OCI-LY7 (cell line): Measurements from ENCODE around the gene IRAK1. TPM values are rescaled to one million over a fixed set of nuclear protein-coding genes. Genes with fewer than 3 reads are reported as not detected.
A peak's percentile ranks its signal among the peaks of the same experiment; 100 is the strongest.

Experiments
- BruUV-seq: library from RNA; stranded (reverse); fragments of 400-500 nt; replicated peaks from 2 replicates; lab custom pipeline; 2021; lab: Mats Ljungman, UMichigan
- CTCF ChIA-PET: fragments of 300-600 bp; sonication (Branson Sonifier 250); formaldehyde crosslinking; loops from one replicate; lab custom pipeline; 2022; ENCODE audit warnings: antibody characterized with exemption; ENCODE audit not compliant: unreplicated experiment; lab: Charles Lee
- POLR2A ChIA-PET: fragments of 300-600 bp; sonication (Branson Sonifier 250); formaldehyde crosslinking; loops from one replicate; lab custom pipeline; 2022; ENCODE audit warnings: antibody characterized with exemption; lab: Charles Lee
- DNase-seq: peaks from one replicate; pipeline ENCODE4 v3.0.0-alpha.2; 2015; ENCODE audit warnings: low spot score
- H2AFZ ChIP-seq: fragments of 200-600 bp; sonication (generic), shearing (Covaris generic); 2 replicates; pipeline ENCODE4 v1.6.1; 2014; ENCODE audit warnings: mild to moderate bottlenecking, antibody characterized with exemption, low read length, moderate library complexity
- H3K27ac ChIP-seq: fragments of 200-600 bp; sonication (generic); 2 replicates; pipeline ENCODE4 v1.5.1; 2014; ENCODE audit warnings: mixed run types, low read depth, mild to moderate bottlenecking, moderate library complexity, low read length, inconsistent platforms; ENCODE audit not compliant: poor library complexity, severe bottlenecking
- H3K36me3 ChIP-seq: fragments of 200-600 bp; sonication (generic); 2 replicates; pipeline ENCODE4 v1.6.1; 2014; ENCODE audit warnings: mild to moderate bottlenecking, antibody characterized with exemption, low read length, moderate library complexity, mixed read lengths; ENCODE audit not compliant: insufficient read depth
- H3K4me1 ChIP-seq: fragments of 200-600 bp; sonication (generic); 2 replicates; pipeline ENCODE4 v1.5.1; 2014; ENCODE audit warnings: mild to moderate bottlenecking, low read length; ENCODE audit not compliant: insufficient read depth, poor library complexity, severe bottlenecking
- H3K4me2 ChIP-seq: fragments of 200-600 bp; sonication (generic); 2 replicates; pipeline ENCODE4 v1.6.1; 2014; ENCODE audit warnings: mild to moderate bottlenecking, low read length
- H3K4me3 ChIP-seq: fragments of 200-600 bp; sonication (generic); 2 replicates; pipeline ENCODE4 v1.5.1; 2014; ENCODE audit warnings: mild to moderate bottlenecking, low read depth, low read length; ENCODE audit not compliant: poor library complexity, severe bottlenecking
- H3K79me2 ChIP-seq: fragments of 200-600 bp; sonication (generic); 2 replicates; pipeline ENCODE4 v1.6.1; 2016; ENCODE audit warnings: low read depth, mild to moderate bottlenecking, low read length, moderate library complexity, mixed read lengths; ENCODE audit not compliant: insufficient read depth
- H3K9me2 ChIP-seq: fragments of 200-600 bp; sonication (generic); 2 replicates; pipeline ENCODE4 v1.6.1; 2016; ENCODE audit warnings: mild to moderate bottlenecking, low read length, mixed read lengths; ENCODE audit not compliant: insufficient read depth
- H3K9me3 ChIP-seq: fragments of 200-600 bp; sonication (generic); 2 replicates; pipeline ENCODE4 v1.6.1; 2014; ENCODE audit warnings: mild to moderate bottlenecking, mixed run types, low read length, mixed read lengths
- H4K20me1 ChIP-seq: fragments of 200-600 bp; sonication (generic); 2 replicates; pipeline ENCODE4 v1.6.1; 2014; ENCODE audit warnings: mild to moderate bottlenecking, antibody characterized with exemption, low read length, moderate library complexity, mixed read lengths; ENCODE audit not compliant: insufficient read depth
- EZH2phosphoT487 ChIP-seq: fragments of 200-600 bp; sonication (generic); IDR thresholded peaks from 2 replicates; pipeline ENCODE4 v1.6.1; 2018; ENCODE audit warnings: low read depth, borderline replicate concordance, mild to moderate bottlenecking, mixed run types, antibody characterized with exemption, low read length, moderate library complexity, mixed read lengths
- intact Hi-C: fragments of 100-400 bp; cut with micrococcal nuclease; formaldehyde crosslinking; loops from one replicate; pipeline ENCODE4 v1.10.0; 2022; ENCODE audit not compliant: unreplicated experiment
- total RNA-seq, 2 experiments: library from RNA; depleted of rRNA in 1 of 2; stranded (reverse); fragments of >200 nt in 1 of 2; shearing (Covaris generic) in 1 of 2; gene quantifications; 2 replicates each; pipeline ENCODE4 v1.2.3, GENCODE V29; 2014 to 2022
- TF ChIP-seq, protein P1 (sequence below): fragments of 200-600 bp; sonication (generic); conservative IDR thresholded peaks from 2 replicates; pipeline ENCODE4 v1.5.1; 2014; ENCODE audit warnings: mild to moderate bottlenecking, antibody characterized with exemption, low read length, moderate library complexity, mixed read lengths

Gene IRAK1
- total RNA-seq, 2 experiments from 2014 or later: 75.5 to 136 TPM

DNA sequence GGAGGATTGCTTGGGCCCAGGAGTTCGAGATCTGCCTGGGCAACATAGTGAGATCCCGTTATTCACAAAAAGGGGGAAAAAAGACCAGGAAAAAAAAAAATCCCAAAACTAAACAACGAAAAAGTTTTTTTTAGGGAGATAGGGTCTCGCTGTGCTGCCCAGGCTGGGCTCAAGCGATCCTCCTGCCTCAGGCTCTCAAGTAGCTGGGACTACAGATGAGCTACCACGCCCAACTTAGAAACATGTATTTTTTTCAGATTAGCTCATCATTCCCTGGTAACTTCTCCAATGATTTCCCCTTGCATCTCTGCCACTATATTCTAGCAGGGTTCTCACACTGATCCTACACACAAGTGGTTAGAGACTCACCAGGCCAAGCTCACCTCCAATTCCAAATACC lies 24.4 kb upstream of the IRAK1 start:
- Histone ChIP-seq H3K4me3 (no peak overlapping the region), H3K36me3 (peaks cover 7% of the 10 kb centered on the region; the same call in 1 of the 2 replicates), H3K9me2 (no peaks in the 10 kb centered on the region), H3K79me2 (peaks cover 4% of the 10 kb centered on the region; the same call in 1 of the 2 replicates), H3K4me1 (peaks cover 26% of the 10 kb centered on the region), H3K9me3 (no peaks in the 10 kb centered on the region), H3K27ac (no peak overlapping the region), H2AFZ (no peak overlapping the region), H4K20me1 (no peaks in the 10 kb centered on the region), H3K4me2 (no peak overlapping the region)
- intact Hi-C loops: no loop called here
- no TSS peak for BruUV-seq
- CTCF ChIA-PET: no interaction called here
- TF ChIP-seq, protein P1, sequence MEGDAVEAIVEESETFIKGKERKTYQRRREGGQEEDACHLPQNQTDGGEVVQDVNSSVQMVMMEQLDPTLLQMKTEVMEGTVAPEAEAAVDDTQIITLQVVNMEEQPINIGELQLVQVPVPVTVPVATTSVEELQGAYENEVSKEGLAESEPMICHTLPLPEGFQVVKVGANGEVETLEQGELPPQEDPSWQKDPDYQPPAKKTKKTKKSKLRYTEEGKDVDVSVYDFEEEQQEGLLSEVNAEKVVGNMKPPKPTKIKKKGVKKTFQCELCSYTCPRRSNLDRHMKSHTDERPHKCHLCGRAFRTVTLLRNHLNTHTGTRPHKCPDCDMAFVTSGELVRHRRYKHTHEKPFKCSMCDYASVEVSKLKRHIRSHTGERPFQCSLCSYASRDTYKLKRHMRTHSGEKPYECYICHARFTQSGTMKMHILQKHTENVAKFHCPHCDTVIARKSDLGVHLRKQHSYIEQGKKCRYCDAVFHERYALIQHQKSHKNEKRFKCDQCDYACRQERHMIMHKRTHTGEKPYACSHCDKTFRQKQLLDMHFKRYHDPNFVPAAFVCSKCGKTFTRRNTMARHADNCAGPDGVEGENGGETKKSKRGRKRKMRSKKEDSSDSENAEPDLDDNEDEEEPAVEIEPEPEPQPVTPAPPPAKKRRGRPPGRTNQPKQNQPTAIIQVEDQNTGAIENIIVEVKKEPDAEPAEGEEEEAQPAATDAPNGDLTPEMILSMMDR: no peak
- POLR2A ChIA-PET: no interaction called here
- no peak for DNase-seq

DNA sequence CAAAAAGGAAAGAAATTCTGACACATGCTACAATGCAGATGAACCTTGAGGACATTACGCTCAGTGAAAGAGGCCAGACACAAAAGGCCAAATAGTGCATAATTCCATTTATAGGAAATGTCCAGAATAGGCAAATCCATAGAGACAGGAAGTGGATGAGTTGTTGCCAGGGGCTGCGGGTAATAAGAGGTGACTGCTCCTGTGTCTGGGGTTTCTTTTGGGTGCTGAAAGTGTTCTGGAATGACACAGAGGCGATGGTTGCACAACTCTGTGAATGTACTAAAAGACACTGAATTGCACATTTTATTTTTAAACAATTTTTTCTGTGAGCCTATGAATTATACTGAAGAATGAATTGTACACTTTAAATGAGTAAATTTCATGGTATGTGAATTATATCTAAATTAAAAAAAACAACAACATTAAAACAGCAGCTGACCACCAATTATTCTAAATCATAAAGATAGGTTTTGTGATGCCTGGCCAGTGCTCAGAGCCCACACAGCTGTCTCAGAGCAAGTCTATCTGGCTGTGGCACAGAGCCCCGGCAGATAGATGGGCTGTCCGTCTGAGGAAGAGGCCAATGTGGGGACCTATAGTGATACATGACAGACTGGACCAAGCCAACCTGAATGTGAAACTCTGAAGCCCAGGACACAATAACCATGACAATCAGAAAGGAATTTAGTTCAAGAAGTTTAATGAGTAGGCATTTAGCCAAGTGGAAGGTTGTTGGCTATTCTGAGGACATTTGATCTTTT lies 23.5 kb upstream of the IRAK1 start:
- ChIA-PET CTCF (no interaction called here), POLR2A (no interaction called here)
- peaks cover 4% of the 10 kb centered on the region; the same call in 1 of the 2 replicates for H3K79me2 ChIP-seq

DNA sequence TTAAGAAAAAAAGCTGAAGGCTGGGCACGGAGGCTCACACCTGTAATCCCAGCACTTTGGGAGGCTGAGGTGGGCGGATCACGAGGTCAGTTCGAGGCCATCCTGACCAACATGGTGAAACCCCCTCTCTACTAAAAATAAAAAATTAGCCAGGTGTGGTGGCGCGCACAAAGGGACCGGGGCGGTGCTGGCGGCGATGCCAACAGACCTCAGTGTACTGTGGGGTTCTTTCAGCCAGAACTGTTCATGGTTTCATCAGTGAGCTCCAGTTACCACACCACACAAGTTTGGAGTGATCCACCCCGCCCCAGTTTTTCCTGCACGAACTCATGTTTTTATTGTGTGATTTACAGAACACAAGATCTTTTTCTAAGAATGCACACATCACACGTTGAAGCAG lies 21.2 kb upstream of the IRAK1 start:
- H3K4me3 ChIP-seq: no peak overlapping the region
- no peaks in the 10 kb centered on the region for H3K9me2 ChIP-seq
- H3K4me1 ChIP-seq: peaks cover 31% of the 10 kb centered on the region
- intact Hi-C loops: no loop called here
- no peak overlapping the region for H2AFZ ChIP-seq
- no TSS peak for BruUV-seq
- TF ChIP-seq, protein P1: no peak
- TF ChIP-seq EZH2phosphoT487: no peak
- peaks cover 4% of the 10 kb centered on the region; the same call in 1 of the 2 replicates for H3K79me2 ChIP-seq
- DNase-seq: peak; percentile 7
- CTCF ChIA-PET: no interaction called here
- no peak overlapping the region for H3K27ac ChIP-seq
- H3K36me3 ChIP-seq: no peaks in the 10 kb centered on the region
- H3K4me2 ChIP-seq: peak overlapping the region; percentile 47
- POLR2A ChIA-PET: interaction anchor here (0.6 to 2.0 kb wide), 3 partner anchors 19 to 338 kb away, joined by 3 to 5 read pairs (median 5); partner anchors contain the start of genes EMD and IRAK1
- H3K9me3 ChIP-seq: no peaks in the 10 kb centered on the region
- H4K20me1 ChIP-seq: no peaks in the 10 kb centered on the region

More for the DNA sequence above, 23.5 kb upstream of the IRAK1 start:
- Histone ChIP-seq H4K20me1 (no peaks in the 10 kb centered on the region), H3K4me2 (no peak overlapping the region), H3K9me3 (no peaks in the 10 kb centered on the region), H3K4me3 (no peak overlapping the region), H3K27ac (no peak overlapping the region), H3K9me2 (no peaks in the 10 kb centered on the region), H2AFZ (no peak overlapping the region), H3K36me3 (peaks cover 1% of the 10 kb centered on the region; the same call in 1 of the 2 replicates), H3K4me1 (peaks cover 26% of the 10 kb centered on the region)
- intact Hi-C loops: no loop called here
- DNase-seq: no peak
- no TSS peak for BruUV-seq
- no peak for TF ChIP-seq EZH2phosphoT487
- TF ChIP-seq, protein P1: no peak
